CD14-positive monocyte (primary cell): Measurements from ENCODE around the gene SARNP. TPM values are rescaled to one million over a fixed set of nuclear protein-coding genes. Genes with fewer than 3 reads are reported as not detected.
A peak's percentile ranks its signal among the peaks of the same experiment; 100 is the strongest.

Source experiments
- DNase-seq, 3 donors: peaks; one replicate each; pipeline ENCODE4 v3.0.0-alpha.2; 2011 to 2022
- H2AFZ ChIP-seq: 2 replicates; pipeline ENCODE4 v1.6.0; 2012; ENCODE audit warnings: mild to moderate bottlenecking, low read depth, low read length, inconsistent platforms; ENCODE audit not compliant: insufficient read depth, poor library complexity, severe bottlenecking
- H3K27ac ChIP-seq, 2 donors: 1 replicate in 1 of 2; 2 replicates in 1 of 2; pipeline ENCODE4 v1.5.1; 2012 to 2013; ENCODE audit warnings: low read length in 2 of 2, control low read depth in 1 of 2, inconsistent platforms in 1 of 2, low read depth in 1 of 2, mild to moderate bottlenecking in 1 of 2
- H3K27me3 ChIP-seq, 2 donors: one replicate each; pipeline versions ENCODE4 v1.6.0 to v1.6.1; 2011 to 2013; ENCODE audit warnings: low read length in 2 of 2; ENCODE audit not compliant: control insufficient read depth in 2 of 2, insufficient read depth in 2 of 2
- H3K36me3 ChIP-seq, 2 donors: replicated peaks in 1 of 2; 1 replicate in 1 of 2; 2 replicates in 1 of 2; pipeline versions ENCODE4 v1.5.1 to v1.6.1; 2012 to 2013; ENCODE audit warnings: low read length in 2 of 2, control low read depth in 1 of 2, inconsistent platforms in 1 of 2, mild to moderate bottlenecking in 1 of 2; ENCODE audit not compliant: insufficient read depth in 2 of 2, control insufficient read depth in 1 of 2
- H3K4me1 ChIP-seq, 2 donors: 1 replicate in 1 of 2; 2 replicates in 1 of 2; pipeline versions ENCODE4 v1.5.1 to v1.6.1; 2012 to 2013; ENCODE audit warnings: low read length in 2 of 2, control low read depth in 1 of 2, inconsistent platforms in 1 of 2, mild to moderate bottlenecking in 1 of 2, moderate library complexity in 1 of 2; ENCODE audit not compliant: insufficient read depth in 2 of 2, control insufficient read depth in 1 of 2
- H3K4me2 ChIP-seq: replicated peaks from 2 replicates; pipeline ENCODE3; 2012; ENCODE audit warnings: low read length, moderate library complexity, mild to moderate bottlenecking; ENCODE audit not compliant: poor library complexity, severe bottlenecking; ENCODE audit errors: extremely low read depth
- H3K4me3 ChIP-seq, 3 experiments: fragments of 200-600 bp in 1 of 3; sonication (generic) in 1 of 3; replicated peaks in 1 of 3; 1 replicate in 2 of 3; 2 replicates in 1 of 3; pipeline ENCODE4 v1.5.1; 2011 to 2013; ENCODE audit warnings: low read length in 3 of 3, mild to moderate bottlenecking in 3 of 3, control low read depth in 2 of 3, low read depth in 2 of 3, inconsistent platforms in 1 of 3, moderate library complexity in 1 of 3
- H3K79me2 ChIP-seq: 2 replicates; pipeline ENCODE4 v1.6.0; 2012; ENCODE audit warnings: mild to moderate bottlenecking, control low read depth, inconsistent platforms, low read length, moderate library complexity; ENCODE audit not compliant: insufficient read depth
- H3K9ac ChIP-seq: 2 replicates; pipeline ENCODE4 v1.6.0; 2017; ENCODE audit warnings: low read length, mild to moderate bottlenecking; ENCODE audit not compliant: insufficient read depth, poor library complexity, severe bottlenecking
- H3K9me3 ChIP-seq, 2 donors: replicated peaks in 1 of 2; 1 replicate in 1 of 2; 2 replicates in 1 of 2; pipeline versions ENCODE4 v1.5.1 to v1.6.1; 2012 to 2013; ENCODE audit warnings: low read length in 2 of 2, control low read depth in 1 of 2; ENCODE audit not compliant: control insufficient read depth in 1 of 2, insufficient read depth in 1 of 2
- H4K20me1 ChIP-seq: 2 replicates; pipeline ENCODE4 v1.6.0; 2012; ENCODE audit warnings: mild to moderate bottlenecking, low read length, control low read depth, moderate library complexity; ENCODE audit not compliant: insufficient read depth
- H3K27ac Mint-ChIP-seq, 7 donors: one replicate each; pipeline ENCODE4 v1.8.0; 2020; ENCODE audit warnings: mild to moderate bottlenecking in 7 of 7, mixed read lengths in 7 of 7, moderate library complexity in 6 of 7, inconsistent platforms in 2 of 7
- H3K27me3 Mint-ChIP-seq, 3 donors: one replicate each; pipeline ENCODE4 v1.8.0; 2021 to 2022; ENCODE audit warnings: low read depth in 3 of 3, mild to moderate bottlenecking in 3 of 3, mixed read lengths in 3 of 3, moderate library complexity in 3 of 3, inconsistent platforms in 1 of 3
- H3K36me3 Mint-ChIP-seq, 2 donors: one replicate each; pipeline ENCODE4 v1.8.0; 2020; ENCODE audit warnings: mixed read lengths in 2 of 2, inconsistent platforms in 1 of 2, mild to moderate bottlenecking in 1 of 2
- H3K4me1 Mint-ChIP-seq: one replicate; pipeline ENCODE4 v1.8.0; 2020; ENCODE audit warnings: mild to moderate bottlenecking, mixed read lengths
- H3K4me3 Mint-ChIP-seq, 2 donors: one replicate each; pipeline ENCODE4 v1.8.0; 2020; ENCODE audit warnings: mild to moderate bottlenecking in 2 of 2, mixed read lengths in 2 of 2, moderate library complexity in 1 of 2
- H3K9me3 Mint-ChIP-seq, 7 donors: one replicate each; pipeline ENCODE4 v1.8.0; 2020 to 2022; ENCODE audit warnings: mixed read lengths in 7 of 7, mild to moderate bottlenecking in 6 of 7, moderate library complexity in 6 of 7, inconsistent platforms in 2 of 7
- WGBS: methylation state at CpG from one replicate; pipeline ENCODE4 v1.1.5; 2013; ENCODE audit warnings: missing lambda C conversion rate; ENCODE audit not compliant: insufficient coverage; 5-methylcytosine and 5-hydroxymethylcytosine counted together
- intact Hi-C, 2 donors: fragments of 100-400 bp; cut with micrococcal nuclease; formaldehyde crosslinking; loops; one replicate each; pipeline versions ENCODE4 v1.15.0 to v1.15.1; 2023
- polyA plus RNA-seq, 3 donors: library from polyadenylated mRNA; depleted of rRNA in 1 of 3; unstranded in 2 of 3; stranded (reverse) in 1 of 3; fragments of 300-500 nt in 2 of 3; fragments of >200 nt in 1 of 3; fragmentation: Illumina TruSeq in 2 of 3; gene quantifications; 1 replicate in 2 of 3; 2 replicates in 1 of 3; pipeline ENCODE4 v1.2.3, GENCODE V29; 2012 to 2021
- TF ChIP-seq, protein P1 (sequence below): fragments of 200-600 bp; IDR thresholded peaks from one replicate; pipeline ENCODE4 v1.8.0; 2022; ENCODE audit warnings: antibody characterized with exemption, mild to moderate bottlenecking

The SARNP gene
- polyA plus RNA-seq, 3 donors, result 28.9 to 139 (median 98.6) TPM

DNA sequence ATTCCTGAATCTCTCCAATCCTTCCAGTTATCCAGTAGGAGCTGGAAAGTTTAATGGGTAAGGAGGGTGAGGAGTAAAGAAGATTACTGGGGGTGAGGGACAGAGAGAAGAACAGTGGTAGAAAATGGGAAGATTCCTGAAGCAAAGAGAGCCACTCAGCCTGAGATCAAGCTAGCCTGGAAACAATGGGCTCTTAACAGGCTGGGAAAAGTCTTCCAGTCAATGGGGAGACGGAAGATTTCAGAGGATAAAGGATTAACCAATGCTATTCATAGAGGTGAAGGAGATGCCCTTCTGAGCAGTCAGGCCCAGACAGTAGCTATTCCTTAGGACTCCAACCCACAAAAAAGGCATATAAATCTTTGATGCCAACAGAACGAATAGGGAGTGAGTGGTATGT, 59.8 kb downstream of the SARNP start:
- Mint-ChIP-seq H3K4me3 (no peak overlapping the region), H3K36me3 (peaks cover 72 to 88% of the 10 kb centered on the region in 2 donors), H3K27ac (peak overlapping the region in 2 of 7 donors; percentile 11 to 59), H3K9me3 (no peaks in the 10 kb centered on the region), H3K4me1 (peaks cover 4% of the 10 kb centered on the region), H3K27me3 (peaks cover 0 to 2% (median 0%) of the 10 kb centered on the region in 3 donors)
- Histone ChIP-seq H3K36me3 (peaks cover 77 to 97% of the 10 kb centered on the region in 2 donors), H3K4me3 (no peak overlapping the region), H3K27me3 (no peaks in the 10 kb centered on the region), H3K9me3 (no peaks in the 10 kb centered on the region), H4K20me1 (no peaks in the 10 kb centered on the region), H3K27ac (no peak overlapping the region), H3K4me2 (no peak overlapping the region), H3K4me1 (no peaks in the 10 kb centered on the region), H2AFZ (no peak overlapping the region), H3K79me2 (no peaks in the 10 kb centered on the region), H3K9ac (no peak overlapping the region)
- WGBS, result no CpG with 5 or more reads among the region's 2 CpGs
- DNase-seq, result no peak
- TF ChIP-seq, protein P1, sequence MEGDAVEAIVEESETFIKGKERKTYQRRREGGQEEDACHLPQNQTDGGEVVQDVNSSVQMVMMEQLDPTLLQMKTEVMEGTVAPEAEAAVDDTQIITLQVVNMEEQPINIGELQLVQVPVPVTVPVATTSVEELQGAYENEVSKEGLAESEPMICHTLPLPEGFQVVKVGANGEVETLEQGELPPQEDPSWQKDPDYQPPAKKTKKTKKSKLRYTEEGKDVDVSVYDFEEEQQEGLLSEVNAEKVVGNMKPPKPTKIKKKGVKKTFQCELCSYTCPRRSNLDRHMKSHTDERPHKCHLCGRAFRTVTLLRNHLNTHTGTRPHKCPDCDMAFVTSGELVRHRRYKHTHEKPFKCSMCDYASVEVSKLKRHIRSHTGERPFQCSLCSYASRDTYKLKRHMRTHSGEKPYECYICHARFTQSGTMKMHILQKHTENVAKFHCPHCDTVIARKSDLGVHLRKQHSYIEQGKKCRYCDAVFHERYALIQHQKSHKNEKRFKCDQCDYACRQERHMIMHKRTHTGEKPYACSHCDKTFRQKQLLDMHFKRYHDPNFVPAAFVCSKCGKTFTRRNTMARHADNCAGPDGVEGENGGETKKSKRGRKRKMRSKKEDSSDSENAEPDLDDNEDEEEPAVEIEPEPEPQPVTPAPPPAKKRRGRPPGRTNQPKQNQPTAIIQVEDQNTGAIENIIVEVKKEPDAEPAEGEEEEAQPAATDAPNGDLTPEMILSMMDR, result no peak
- intact Hi-C loops, result no loop called here

DNA sequence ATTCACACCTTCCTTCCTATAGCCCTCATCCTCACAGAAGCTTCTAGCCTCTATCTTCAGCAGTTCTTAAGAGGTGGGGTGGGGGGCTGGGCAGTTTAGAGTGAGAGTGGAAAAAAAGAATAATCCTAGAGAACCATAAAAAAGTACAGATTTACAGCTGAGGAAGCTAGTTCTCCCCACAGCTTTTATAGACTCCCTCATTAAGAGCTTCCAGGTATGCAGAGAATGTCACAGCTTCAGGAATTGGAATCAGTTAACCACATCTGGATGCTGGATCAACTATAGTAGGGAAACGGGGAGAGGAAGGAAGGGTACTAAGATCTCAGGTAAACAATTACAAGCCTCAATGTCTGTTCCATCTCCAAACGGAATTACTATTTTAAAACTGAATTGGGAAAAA, 62.3 kb downstream of the SARNP start:
- H4K20me1 ChIP-seq, result no peaks in the 10 kb centered on the region
- peaks cover 81 to 88% of the 10 kb centered on the region in 2 donors for H3K36me3 Mint-ChIP-seq
- no peaks in the 10 kb centered on the region for H3K9me3 Mint-ChIP-seq
- intact Hi-C loops, result no loop called here
- H3K27me3 Mint-ChIP-seq, result peaks cover 0 to 2% (median 0%) of the 10 kb centered on the region in 3 donors
- no peak for DNase-seq
- no peaks in the 10 kb centered on the region for H3K79me2 ChIP-seq
- H3K4me3 ChIP-seq, result no peak overlapping the region
- H3K4me2 ChIP-seq, result no peak overlapping the region
- no peaks in the 10 kb centered on the region for H3K9me3 ChIP-seq
- no CpG with 5 or more reads among the region's 2 CpGs for WGBS
- TF ChIP-seq, protein P1, result no peak
- H3K27ac Mint-ChIP-seq, result peak overlapping the region in 1 of 7 donors; percentile 42
- no peaks in the 10 kb centered on the region for H3K27me3 ChIP-seq
- no peak overlapping the region for H3K9ac ChIP-seq
- no peak overlapping the region for H3K4me3 Mint-ChIP-seq
- no peak overlapping the region for H3K27ac ChIP-seq
- H3K4me1 ChIP-seq, result no peaks in the 10 kb centered on the region
- H3K4me1 Mint-ChIP-seq, result no peaks in the 10 kb centered on the region
- H3K36me3 ChIP-seq, result peaks cover 90 to 91% of the 10 kb centered on the region in 2 donors
- no peak overlapping the region for H2AFZ ChIP-seq
